NCI-H2171 (cell line): ENCODE results near the gene KREMEN1.
"Not testable (repeated sequence)": the region's sequence is repeated elsewhere in the genome, so short reads cannot be mapped to it uniquely, and the experiment has no call there.

Experiments used
- DNase-seq: peaks from one replicate; lab custom pipeline; 2025; lab: John Stamatoyannopoulos, UW

The KREMEN1 gene

DNA sequence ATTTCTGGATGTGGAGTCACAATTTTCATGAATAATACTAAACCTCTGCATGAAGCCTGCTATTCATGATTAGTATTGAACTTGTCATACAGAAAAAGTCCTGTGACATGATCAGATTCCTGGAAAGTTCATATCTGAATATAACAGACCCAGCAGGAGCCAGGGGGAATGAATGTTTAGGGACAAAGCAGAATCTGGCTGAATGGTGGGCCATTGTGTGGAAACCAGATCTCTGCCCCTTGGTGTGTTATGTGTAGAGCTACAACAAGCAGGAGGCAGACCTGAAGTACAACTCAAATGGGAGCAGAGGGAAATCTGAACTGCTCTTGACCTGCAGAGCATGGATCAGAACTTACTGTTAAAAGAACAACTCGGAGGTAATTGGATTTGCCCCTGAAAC is 30.3 kb downstream of the KREMEN1 start:
- no peak for DNase-seq

- no peak for DNase-seq
Observed at GRCh38 chr22:29105468-29105867, 32.6 kb downstream of the KREMEN1 start.

- peak; percentile 68 for DNase-seq
Observed at GRCh38 chr22:29106839-29107238, 34.0 kb downstream of the KREMEN1 start.

DNA sequence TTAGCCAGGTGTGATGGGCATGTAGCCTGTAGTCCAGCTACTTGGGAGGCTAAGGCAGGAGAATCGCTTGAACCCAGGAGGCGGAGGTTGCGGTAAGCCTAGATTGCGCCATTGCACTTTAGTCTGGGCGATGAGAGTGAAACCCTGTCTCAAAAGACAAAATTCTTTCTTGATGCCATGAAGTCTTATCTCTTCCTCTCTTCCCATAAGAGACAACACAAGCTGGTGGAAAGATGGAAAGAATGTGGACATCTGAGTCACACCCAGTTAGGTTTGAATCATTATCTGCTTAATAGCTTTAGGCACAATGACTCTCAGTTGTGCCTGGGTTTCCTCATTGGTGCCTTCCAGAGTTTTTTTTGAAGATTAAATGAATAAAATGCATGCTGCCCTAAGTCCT is 35.3 kb downstream of the KREMEN1 start:
- DNase-seq: no peak

- no peak for DNase-seq
Observed at GRCh38 chr22:29109822-29110221, 37.0 kb downstream of the KREMEN1 start.

- no peak for DNase-seq
Observed at GRCh38 chr22:29110946-29111345, 38.1 kb downstream of the KREMEN1 start.

- no peak for DNase-seq
Observed at GRCh38 chr22:29112121-29112520, 39.3 kb downstream of the KREMEN1 start.

GRCh38 chr22:29112681-29113080 is 39.8 kb downstream of the KREMEN1 start:
- DNase-seq: no peak

GRCh38 chr22:29113319-29113718 is 40.5 kb downstream of the KREMEN1 start:
- DNase-seq: no peak

GRCh38 chr22:29114392-29114791 is 41.6 kb downstream of the KREMEN1 start:
- no peak for DNase-seq

DNA sequence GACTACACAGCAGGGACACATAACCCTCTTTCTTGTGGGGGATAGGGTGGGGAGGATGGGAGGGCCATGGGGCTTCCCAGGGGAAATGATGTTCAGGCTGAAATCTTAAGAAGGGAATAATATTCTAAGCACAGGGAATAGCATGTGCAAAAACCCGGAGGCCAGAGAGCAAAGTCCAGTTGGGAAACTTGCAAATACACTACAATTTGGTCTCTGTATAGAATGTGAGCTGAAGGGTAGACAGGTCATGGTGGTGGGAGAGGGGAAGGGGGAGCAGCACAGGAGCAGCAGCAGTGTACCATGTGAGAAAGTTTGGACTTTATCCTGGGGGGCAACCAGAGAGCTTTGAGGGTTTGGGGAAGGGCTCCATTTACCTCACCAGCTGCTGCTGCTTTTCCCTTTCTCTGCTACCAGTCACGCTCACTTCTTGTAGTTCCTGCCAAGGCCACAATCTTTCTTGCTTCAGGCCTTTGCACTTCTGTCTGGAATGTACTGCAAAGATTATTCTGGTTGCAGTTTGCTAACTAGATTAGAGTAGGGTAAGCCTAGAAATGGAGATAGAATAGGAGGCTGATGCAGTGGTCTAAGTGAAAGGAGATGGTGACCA is 43.0 kb downstream of the KREMEN1 start:
- no peak for DNase-seq

DNA sequence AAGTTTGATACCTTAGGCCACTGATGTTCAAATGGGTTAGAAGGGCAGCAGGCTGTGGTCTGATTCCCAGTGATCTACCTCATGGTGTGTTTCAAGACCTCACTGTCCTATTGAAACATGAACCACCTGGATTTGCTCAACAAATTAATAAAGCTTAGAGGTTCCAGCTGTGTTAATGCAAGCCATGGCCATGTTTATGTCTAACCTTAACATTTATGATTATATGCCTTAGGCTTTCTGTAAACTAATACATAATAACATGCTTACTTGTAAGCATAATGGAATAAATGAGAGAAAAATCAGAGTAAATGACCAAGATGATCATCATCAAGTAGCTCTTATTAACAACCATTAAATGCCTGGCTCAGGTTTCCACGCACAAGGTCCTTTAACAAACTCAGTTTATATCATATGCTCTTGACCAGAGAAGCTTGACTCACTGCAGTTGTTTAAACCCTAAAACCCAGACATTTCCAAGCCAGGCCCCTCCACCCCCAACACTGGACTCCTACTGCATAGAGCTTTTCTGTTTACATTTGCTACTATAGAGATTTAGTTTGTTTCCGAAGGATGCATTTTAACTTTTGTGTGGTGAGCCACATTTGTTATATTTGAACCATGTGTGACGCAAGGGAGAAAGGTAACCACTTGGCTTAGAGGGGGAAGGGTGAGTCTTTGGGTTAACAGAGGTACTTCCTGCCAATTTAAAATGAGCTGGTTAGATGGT is 43.7 kb downstream of the KREMEN1 start:
- DNase-seq: no peak

GRCh38 chr22:29117799-29118477 is 45.1 kb downstream of the KREMEN1 start:
- no peak for DNase-seq

- not testable (repeated sequence) for DNase-seq
Observed at GRCh38 chr22:29120098-29120912, 47.5 kb downstream of the KREMEN1 start.

- no peak for DNase-seq
Observed at GRCh38 chr22:29121124-29121523, 48.3 kb downstream of the KREMEN1 start.

DNA sequence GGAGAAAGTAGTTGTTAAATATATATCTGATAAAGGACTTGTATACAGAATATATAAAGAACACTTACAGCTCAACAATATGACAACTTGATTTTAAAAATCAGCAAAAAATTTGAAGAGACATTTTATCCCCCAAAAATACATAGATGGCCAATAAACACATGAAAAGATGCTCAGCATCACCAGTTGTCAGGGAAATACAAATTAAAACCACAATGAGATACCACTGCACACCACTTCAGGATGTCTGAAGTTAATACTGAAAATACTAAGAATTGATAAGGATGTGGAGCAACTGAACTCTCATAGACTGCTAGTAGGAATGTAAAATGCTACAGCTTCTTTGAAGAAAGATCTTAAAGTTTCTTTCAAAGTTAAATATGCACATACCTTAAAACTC is 49.2 kb downstream of the KREMEN1 start:
- no peak for DNase-seq

DNA sequence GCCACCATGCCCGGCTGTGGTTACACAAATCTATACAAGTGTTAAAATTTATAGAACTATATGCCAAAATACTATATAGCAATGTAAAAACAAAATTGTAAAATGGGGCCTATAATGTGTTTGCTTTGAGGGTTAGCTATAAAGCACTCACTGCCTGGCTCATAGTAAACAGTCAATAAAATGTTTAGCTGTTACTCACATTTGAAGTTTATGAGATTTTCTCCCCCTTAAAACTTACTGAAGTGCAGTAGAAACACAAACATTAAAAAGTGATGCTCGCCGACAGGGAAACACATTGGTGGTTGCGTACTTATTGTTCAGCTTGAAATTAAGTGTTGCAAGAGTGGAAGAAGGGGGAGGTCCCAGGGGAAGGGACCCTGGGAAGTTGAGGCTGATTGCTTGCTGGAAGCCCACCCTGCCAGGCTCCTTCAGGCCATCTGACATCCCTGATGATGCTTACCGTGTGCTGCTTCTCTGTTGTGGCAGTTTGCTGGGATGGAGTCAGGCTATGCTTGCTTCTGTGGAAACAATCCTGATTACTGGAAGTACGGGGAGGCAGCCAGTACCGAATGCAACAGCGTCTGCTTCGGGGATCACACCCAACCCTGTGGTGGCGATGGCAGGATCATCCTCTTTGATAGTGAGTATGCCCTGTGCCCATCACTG is 52.1 kb downstream of the KREMEN1 start:
- DNase-seq: no peak

- DNase-seq: no peak
Observed at GRCh38 chr22:29125443-29125778, 52.6 kb downstream of the KREMEN1 start.

GRCh38 chr22:29125844-29126243 is 53.0 kb downstream of the KREMEN1 start:
- DNase-seq: no peak

DNA sequence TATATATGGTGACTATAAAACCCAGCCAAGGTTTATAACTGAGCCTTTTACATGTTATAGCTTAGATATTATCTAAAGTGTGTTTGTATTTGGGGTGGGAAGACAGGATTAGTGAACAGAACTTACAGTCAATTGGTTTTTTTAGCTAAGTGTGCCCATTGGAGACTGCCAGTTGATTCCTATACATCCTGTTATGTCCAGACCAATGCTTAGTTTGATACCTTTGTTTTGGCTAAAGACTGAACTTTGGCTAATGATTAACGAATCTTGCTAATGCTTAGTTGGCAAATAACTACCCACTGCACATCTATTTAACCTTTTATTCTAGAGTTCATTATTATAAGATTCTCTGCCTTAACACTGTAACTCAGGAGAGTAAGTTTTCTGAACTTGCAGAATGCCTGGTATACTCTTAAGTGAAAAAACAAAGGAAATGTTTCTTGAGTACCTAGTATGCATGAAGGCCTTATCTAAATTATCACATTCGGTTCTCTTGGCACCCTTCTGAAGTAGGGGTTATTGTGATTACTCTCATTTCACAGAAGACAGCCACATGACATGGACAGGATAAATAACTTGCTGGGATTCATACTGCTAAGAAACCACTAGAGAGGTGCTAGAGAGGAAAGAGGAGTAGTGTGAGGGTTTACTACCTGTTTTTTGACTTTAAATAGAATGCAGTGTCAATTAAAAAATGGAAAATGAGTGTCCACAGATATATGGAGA is 54.0 kb downstream of the KREMEN1 start:
- DNase-seq: no peak
